M059J (cell line): ENCODE measurements around the gene ARHGEF5. TPM values are rescaled to one million over a fixed set of nuclear protein-coding genes. Genes with fewer than 3 reads are reported as not detected.
"Not testable (repeated sequence)": the region's sequence is repeated elsewhere in the genome, so short reads cannot be mapped to it uniquely, and the experiment has no call there.

Source experiments
- DNase-seq: peaks from one replicate; pipeline ENCODE4 v3.0.0-alpha.2; 2012; ENCODE audit warnings: low read depth
- total RNA-seq: library from RNA; depleted of rRNA; stranded (reverse); fragments of >200 nt; shearing (Covaris generic); gene quantifications from 2 replicates; pipeline ENCODE4 v1.2.3, GENCODE V29; 2014; rRNA removed

ARHGEF5 gene
- total RNA-seq: 3.3 and 4.2 TPM in 2 replicates

GRCh38 chr7:144355176-144355822 lies at the start of gene ARHGEF5:
Gene ARHGEF5, plus strand, starts transcription at chr7:144355402. Its CDS starts 7,268 bp downstream, at chr7:144362670.
- not testable (repeated sequence) for DNase-seq

GRCh38 chr7:144309702-144310101 lies 45.5 kb upstream of the ARHGEF5 start:
- DNase-seq: not testable (repeated sequence)

- DNase-seq: not testable (repeated sequence)
These were observed 44.0 kb upstream of the ARHGEF5 start for GRCh38 chr7:144311218-144311617.

GRCh38 chr7:144311872-144312469 lies 43.2 kb upstream of the ARHGEF5 start, which contains the start of gene OR2A1:
Gene OR2A1, plus strand, starts transcription at chr7:144312419. Its CDS starts 5,706 bp downstream, at chr7:144318125.
- not testable (repeated sequence) for DNase-seq

GRCh38 chr7:144317537-144317936 lies 37.7 kb upstream of the ARHGEF5 start:
- DNase-seq: not testable (repeated sequence)

GRCh38 chr7:144319547-144319946 lies 35.7 kb upstream of the ARHGEF5 start:
- not testable (repeated sequence) for DNase-seq

- DNase-seq: not testable (repeated sequence)
These were observed 33.5 kb upstream of the ARHGEF5 start for GRCh38 chr7:144321677-144322206.

GRCh38 chr7:144323359-144323758 lies 31.8 kb upstream of the ARHGEF5 start:
- DNase-seq: not testable (repeated sequence)

- not testable (repeated sequence) for DNase-seq
These were observed 29.3 kb upstream of the ARHGEF5 start for GRCh38 chr7:144325868-144326267.

GRCh38 chr7:144330044-144330443 lies 25.2 kb upstream of the ARHGEF5 start:
- not testable (repeated sequence) for DNase-seq

GRCh38 chr7:144331221-144331995 lies 23.8 kb upstream of the ARHGEF5 start:
- not testable (repeated sequence) for DNase-seq

- DNase-seq: not testable (repeated sequence)
These were observed 23.3 kb upstream of the ARHGEF5 start for GRCh38 chr7:144331996-144332288.

GRCh38 chr7:144348625-144349024 lies 6.6 kb upstream of the ARHGEF5 start:
- DNase-seq: not testable (repeated sequence)

GRCh38 chr7:144351667-144352066 lies 3.5 kb upstream of the ARHGEF5 start:
- DNase-seq: peak; percentile 26

- DNase-seq: not testable (repeated sequence)
These were observed 983 bp downstream of the ARHGEF5 start for GRCh38 chr7:144356185-144356584.

- DNase-seq: not testable (repeated sequence)
These were observed 1.7 kb downstream of the ARHGEF5 start for GRCh38 chr7:144356860-144357259.

- DNase-seq: not testable (repeated sequence)
These were observed 6.9 kb downstream of the ARHGEF5 start for GRCh38 chr7:144362061-144362460.

GRCh38 chr7:144365523-144365922 lies 10.3 kb downstream of the ARHGEF5 start:
- DNase-seq: not testable (repeated sequence)

- DNase-seq: not testable (repeated sequence)
These were observed 12.0 kb downstream of the ARHGEF5 start for GRCh38 chr7:144367250-144367649.

- not testable (repeated sequence) for DNase-seq
These were observed 14.0 kb downstream of the ARHGEF5 start for GRCh38 chr7:144369221-144369620.

GRCh38 chr7:144378651-144379050 lies 23.4 kb downstream of the ARHGEF5 start:
- DNase-seq: peak; percentile 68

GRCh38 chr7:144379776-144380384 lies 24.7 kb downstream of the ARHGEF5 start:
- DNase-seq: no peak
